Type B pancreatic cell (in vitro differentiated cells): ENCODE data around the gene METTL26. TPM values are rescaled to one million over a fixed set of nuclear protein-coding genes. Genes with fewer than 3 reads are reported as not detected.

ENCODE experiments used
- DNase-seq: peaks from one replicate; pipeline ENCODE4 v3.0.0; 2021; ENCODE audit warnings: mixed read lengths; ENCODE audit not compliant: unreplicated experiment; ENCODE audit errors: extremely low spot score
- H3K27ac Mint-ChIP-seq: 2 replicates; pipeline ENCODE4 v1.8.0; 2021; ENCODE audit warnings: mild to moderate bottlenecking, mixed read lengths
- H3K27me3 Mint-ChIP-seq: 2 replicates; pipeline ENCODE4 v1.8.0; 2021; ENCODE audit warnings: mixed read lengths
- H3K36me3 Mint-ChIP-seq: 2 replicates; pipeline ENCODE4 v1.8.0; 2021; ENCODE audit warnings: mixed read lengths
- H3K4me1 Mint-ChIP-seq: one replicate; pipeline ENCODE4 v1.8.0; 2021; ENCODE audit warnings: mixed read lengths; ENCODE audit not compliant: unreplicated experiment
- H3K4me3 Mint-ChIP-seq: 2 replicates; pipeline ENCODE4 v1.8.0; 2021; ENCODE audit warnings: mild to moderate bottlenecking, mixed read lengths
- H3K9me3 Mint-ChIP-seq: 2 replicates; pipeline ENCODE4 v1.8.0; 2021; ENCODE audit warnings: mixed read lengths
- CTCF ChIP-seq: fragments of 200-600 bp; sonication (generic); conservative IDR thresholded peaks from 2 replicates; pipeline ENCODE4 v1.5.0; 2021; ENCODE audit warnings: antibody characterized with exemption, mild to moderate bottlenecking
- total RNA-seq: library from RNA; stranded (reverse); gene quantifications from 2 replicates; pipeline ENCODE4 v1.2.1, GENCODE V29; 2021; ENCODE audit warnings: low replicate concordance

Gene METTL26
- total RNA-seq, 1 donor from 2014 or later, result 77.0 TPM

GRCh38 chr16:622920-623280 lies 13.2 kb downstream of the METTL26 start:
- Mint-ChIP-seq H3K27ac (no peak overlapping the region), H3K9me3 (no peaks in the 10 kb centered on the region), H3K36me3 (no peaks in the 10 kb centered on the region), H3K4me1 (peaks cover 16% of the 10 kb centered on the region), H3K27me3 (no peaks in the 10 kb centered on the region), H3K4me3 (no peak overlapping the region)
- TF ChIP-seq CTCF, result no peak
- DNase-seq, result no peak

GRCh38 chr16:621526-622105 lies 14.5 kb downstream of the METTL26 start:
- H3K27me3 Mint-ChIP-seq, result no peaks in the 10 kb centered on the region
- H3K4me1 Mint-ChIP-seq, result peaks cover 16% of the 10 kb centered on the region
- no peak for DNase-seq
- no peak overlapping the region for H3K27ac Mint-ChIP-seq
- H3K4me3 Mint-ChIP-seq, result no peak overlapping the region
- no peaks in the 10 kb centered on the region for H3K9me3 Mint-ChIP-seq
- H3K36me3 Mint-ChIP-seq, result no peaks in the 10 kb centered on the region
- TF ChIP-seq CTCF, result no peak

- Mint-ChIP-seq H3K4me3 (no peak overlapping the region), H3K4me1 (peaks cover 16% of the 10 kb centered on the region), H3K27me3 (no peaks in the 10 kb centered on the region), H3K27ac (no peak overlapping the region), H3K9me3 (no peaks in the 10 kb centered on the region), H3K36me3 (no peaks in the 10 kb centered on the region)
- no peak for TF ChIP-seq CTCF
- DNase-seq, result no peak
Observed at GRCh38 chr16:620700-621525, 15.2 kb downstream of the METTL26 start.

GRCh38 chr16:619476-620100 lies 16.5 kb downstream of the METTL26 start:
- H3K4me3 Mint-ChIP-seq, result no peak overlapping the region
- H3K9me3 Mint-ChIP-seq, result no peaks in the 10 kb centered on the region
- no peak overlapping the region for H3K27ac Mint-ChIP-seq

GRCh38 chr16:617855-618254 lies 18.2 kb downstream of the METTL26 start:
- Mint-ChIP-seq H3K9me3 (no peaks in the 10 kb centered on the region), H3K27me3 (no peaks in the 10 kb centered on the region), H3K27ac (no peak overlapping the region), H3K4me3 (no peak overlapping the region), H3K4me1 (peaks cover 12% of the 10 kb centered on the region), H3K36me3 (peaks cover 14% of the 10 kb centered on the region)
- no peak for DNase-seq
- no peak for TF ChIP-seq CTCF

More at GRCh38 chr16:619476-620100, 16.5 kb downstream of the METTL26 start:
- Mint-ChIP-seq H3K36me3 (peaks cover 5% of the 10 kb centered on the region), H3K27me3 (no peaks in the 10 kb centered on the region), H3K4me1 (peaks cover 21% of the 10 kb centered on the region)
- no peak for TF ChIP-seq CTCF
- DNase-seq, result no peak
